Left forelimb (tissue), 1 donor: ENCODE data around the gene KLK12.
"Not testable (repeated sequence)": the region's sequence is repeated elsewhere in the genome, so short reads cannot be mapped to it uniquely, and the experiment has no call there.

ENCODE experiments used
- DNase-seq: peaks from one replicate; pipeline ENCODE4 v3.0.0-alpha.2; 2018; ENCODE audit warnings: low spot score

The KLK12 gene

GRCh38 chr19:51015691-51016267 lies 19.0 kb downstream of the KLK12 start:
- no peak for DNase-seq

GRCh38 chr19:51014242-51014641 lies 20.6 kb downstream of the KLK12 start:
- DNase-seq = no peak

DNA sequence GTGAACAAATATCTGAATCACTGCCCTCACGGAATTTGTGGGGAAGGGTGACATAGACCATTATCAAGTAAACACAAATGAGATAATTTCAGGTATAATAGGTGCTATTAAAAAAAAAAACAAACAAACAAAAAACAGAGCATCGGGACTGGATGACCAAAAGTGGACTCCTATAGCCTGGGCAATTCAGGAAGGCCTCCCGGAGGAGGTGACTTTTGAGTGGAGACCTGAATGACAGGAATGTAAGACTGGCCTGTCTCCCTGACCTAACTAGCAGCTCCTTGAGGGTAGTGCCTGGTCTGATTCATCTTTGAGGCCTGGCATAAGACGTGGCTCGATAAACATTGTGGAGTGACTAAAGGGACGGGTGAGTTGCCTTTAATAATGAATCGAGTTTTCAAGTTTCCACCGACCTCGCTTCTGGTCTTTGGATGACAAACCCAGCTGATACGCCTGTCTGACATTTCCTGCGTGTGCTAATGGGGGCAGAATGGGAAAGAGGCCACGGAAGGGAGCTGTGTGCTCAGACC lies 22.1 kb downstream of the KLK12 start:
- no peak for DNase-seq

- DNase-seq = no peak
Measured at GRCh38 chr19:51010066-51010795, 24.6 kb downstream of the KLK12 start.

DNA sequence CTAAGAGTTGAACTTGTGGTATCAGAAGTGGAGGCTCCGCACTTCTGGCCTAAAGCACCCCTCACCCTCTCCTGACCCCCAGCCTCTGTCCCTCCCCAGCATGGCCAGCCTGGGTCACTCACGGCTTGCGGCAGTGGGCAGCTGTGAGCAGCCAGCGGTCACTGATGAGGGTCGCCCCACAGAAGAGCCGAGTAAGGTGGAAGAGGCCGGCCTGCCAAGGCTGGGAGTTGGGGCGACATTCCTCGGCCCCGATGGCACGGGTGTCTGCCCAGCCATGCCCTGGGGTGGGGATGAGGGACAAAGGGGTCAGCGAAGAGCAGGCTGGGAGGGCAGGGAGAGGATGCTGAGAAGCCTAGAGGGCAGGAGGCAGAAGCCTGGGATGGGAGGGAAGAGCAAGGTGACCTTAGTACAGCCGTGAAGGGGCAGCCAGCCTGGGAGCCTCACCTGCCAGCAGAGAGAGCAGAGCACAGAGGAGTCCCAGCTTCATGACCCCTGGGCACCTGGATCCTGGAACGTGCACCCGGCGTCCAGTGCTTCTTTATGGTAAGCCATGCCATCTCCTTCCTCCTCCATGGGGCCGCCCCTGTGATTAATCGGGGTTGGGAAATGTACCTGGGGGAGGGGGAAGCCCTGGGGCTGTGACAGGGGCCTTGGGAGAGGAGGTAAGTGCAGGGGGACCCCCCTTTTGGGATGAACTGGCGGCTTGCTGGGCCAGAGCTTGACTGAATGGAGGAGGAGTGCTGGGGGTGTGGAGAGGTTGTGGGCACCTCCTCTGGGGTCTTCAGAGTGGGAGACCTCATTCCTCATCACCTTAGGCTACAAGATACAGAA lies 25.5 kb downstream of the KLK12 start:
- no peak for DNase-seq

GRCh38 chr19:51007488-51007887 lies 27.3 kb downstream of the KLK12 start:
- no peak for DNase-seq

DNA sequence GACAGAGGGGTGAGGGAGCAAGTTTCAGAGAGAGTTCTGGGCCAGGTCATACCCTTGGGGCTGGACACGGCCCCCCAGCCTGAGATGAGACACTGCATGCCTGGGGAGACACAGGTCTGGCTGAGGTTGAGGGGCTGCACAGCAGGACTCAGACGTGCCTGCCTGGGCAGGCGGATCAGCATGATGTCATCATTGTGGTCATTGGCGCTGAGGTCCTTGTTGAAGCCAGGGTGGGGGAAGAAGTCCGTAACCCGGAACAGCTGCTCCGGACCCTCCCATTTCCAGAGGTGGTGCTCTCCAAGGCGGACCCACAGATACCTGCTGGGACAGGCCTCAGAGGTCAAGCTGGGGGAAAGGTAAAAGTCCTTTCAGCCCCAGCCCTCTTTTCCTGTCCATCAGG lies 28.4 kb downstream of the KLK12 start:
- DNase-seq = no peak

DNA sequence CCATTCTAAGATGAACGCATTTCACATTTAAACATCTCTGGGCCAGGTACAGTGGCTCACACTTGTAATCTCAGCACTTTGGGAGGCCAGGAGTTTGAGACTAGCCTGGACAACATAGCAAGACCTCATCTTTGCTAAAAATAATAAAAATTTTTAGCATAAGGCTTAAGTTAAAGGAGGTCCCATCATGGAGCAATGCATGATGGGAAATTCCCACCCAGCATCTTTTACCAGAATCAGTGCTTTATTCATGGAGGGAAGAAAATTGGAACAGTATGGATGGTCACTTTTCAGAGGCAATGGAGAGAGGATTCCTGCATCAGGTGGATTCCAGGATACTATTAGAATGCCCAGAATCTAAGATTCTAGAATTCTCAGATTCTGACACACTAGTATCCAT lies 29.6 kb downstream of the KLK12 start:
- DNase-seq = no peak

- no peak for DNase-seq
Measured at GRCh38 chr19:51003316-51003715, 31.5 kb downstream of the KLK12 start.

- DNase-seq = no peak
Measured at GRCh38 chr19:51002542-51003311, 32.1 kb downstream of the KLK12 start.

DNA sequence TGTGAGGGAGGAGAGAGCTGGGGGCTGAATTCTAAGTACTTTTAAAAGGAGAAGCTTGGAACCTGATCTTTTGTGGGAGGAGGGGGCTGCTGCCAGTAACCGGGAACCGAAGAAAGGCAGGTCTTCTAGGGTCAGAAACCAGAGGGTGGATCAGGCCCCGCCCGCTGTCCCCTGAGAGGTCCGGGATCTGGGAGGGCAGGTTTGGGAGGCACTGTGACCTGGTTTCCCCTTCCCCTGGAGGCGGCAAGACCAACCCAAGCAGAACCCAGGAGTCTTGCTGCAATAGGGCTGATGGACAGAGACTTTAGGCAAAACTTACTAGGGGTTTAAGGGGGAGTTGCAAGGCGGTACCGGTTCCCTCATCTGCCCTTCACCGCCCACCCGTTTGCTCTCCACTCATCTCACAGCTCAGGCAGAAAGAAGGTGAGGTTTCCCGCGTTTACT lies 32.7 kb downstream of the KLK12 start:
- no peak for DNase-seq

DNA sequence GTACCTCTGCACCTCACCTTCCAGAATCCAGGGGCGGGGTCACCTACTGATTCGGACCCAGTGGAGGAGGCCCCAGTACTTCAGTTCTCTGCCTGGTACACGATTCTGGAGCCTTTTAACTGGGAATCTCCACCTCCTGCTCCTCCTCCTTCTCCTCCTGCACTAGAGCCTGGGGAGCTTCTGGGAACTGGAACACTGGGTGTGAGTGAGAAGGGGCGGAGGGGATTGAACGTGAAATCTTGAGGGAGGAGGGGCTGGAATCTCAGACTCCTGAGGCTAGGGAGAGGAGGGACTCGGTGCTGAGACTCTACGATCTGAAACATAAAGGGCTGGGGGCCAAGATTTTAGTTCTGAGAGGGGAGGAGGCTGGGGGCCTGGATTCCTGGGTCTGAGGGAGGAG lies 33.3 kb downstream of the KLK12 start, which contains the start of gene KLK8:
TSS of gene KLK8 (minus strand) at position 90 of the 400 bp plus-strand sequence. CDS start 437 bp downstream, outside the sequence.
- no peak for DNase-seq

GRCh38 chr19:51000981-51001380 lies 33.8 kb downstream of the KLK12 start:
- no peak for DNase-seq

GRCh38 chr19:51000426-51000825 lies 34.4 kb downstream of the KLK12 start:
- no peak for DNase-seq

DNA sequence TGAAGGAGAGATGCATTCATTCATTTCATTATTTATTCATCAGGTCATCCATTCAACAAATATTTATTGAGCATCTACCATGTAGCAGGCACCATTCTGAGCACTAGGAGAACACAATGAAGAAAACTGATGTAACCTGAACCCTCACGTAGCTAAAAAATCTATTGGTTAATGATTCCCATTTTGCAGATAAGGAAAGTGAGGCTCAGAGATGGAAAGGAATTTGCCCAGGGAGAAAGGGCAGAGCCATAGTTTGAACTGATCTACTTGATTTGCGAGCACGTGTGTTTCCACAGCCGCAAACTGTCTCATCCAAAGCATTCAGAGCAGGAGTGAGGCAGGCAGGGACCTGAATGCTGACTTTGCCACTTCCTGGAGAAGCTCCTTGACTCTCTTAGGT lies 36.1 kb downstream of the KLK12 start:
- DNase-seq = no peak

- no peak for DNase-seq
Measured at GRCh38 chr19:50998061-50998460, 36.7 kb downstream of the KLK12 start.

DNA sequence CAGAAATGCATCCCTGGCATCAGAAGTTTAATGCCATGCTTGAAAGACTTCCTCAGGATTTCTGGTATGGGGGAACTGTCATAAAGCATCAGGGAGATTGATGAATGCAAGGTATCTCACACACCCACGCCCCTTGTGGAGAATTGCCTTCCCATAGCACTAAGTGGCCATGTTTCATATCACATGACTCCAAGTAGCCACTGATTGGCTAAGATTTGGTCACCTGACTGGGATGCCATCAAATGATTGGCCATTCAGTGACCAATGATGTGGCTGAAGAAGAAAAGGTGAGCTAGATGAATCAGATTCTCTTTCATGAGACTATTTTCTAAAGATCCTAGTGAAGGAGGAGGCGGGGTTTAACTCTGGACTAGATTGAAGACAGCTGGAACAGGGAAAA lies 40.7 kb downstream of the KLK12 start:
- DNase-seq = no peak

- no peak for DNase-seq
Measured at GRCh38 chr19:50992666-50993035, 42.2 kb downstream of the KLK12 start.

GRCh38 chr19:50984416-50984815 lies 50.4 kb downstream of the KLK12 start:
- not testable (repeated sequence) for DNase-seq

- DNase-seq = no peak
Measured at GRCh38 chr19:50983625-50984292, 51.0 kb downstream of the KLK12 start, which contains the start of gene KLK7. TSS of gene KLK7 (minus strand) at chr19:50983917. CDS start at chr19:50982399, 1,518 bp downstream.

GRCh38 chr19:50982186-50982585 lies 52.6 kb downstream of the KLK12 start:
- no peak for DNase-seq
